GM15510 (cell line): Measurements from ENCODE around the gene ASCC2.

Experiments used
- POLR2A ChIP-seq: IDR thresholded peaks from 3 replicates; pipeline ENCODE4 v1.6.1; 2011; ENCODE audit warnings: borderline replicate concordance; ENCODE audit not compliant: insufficient read length; ENCODE audit errors: extremely low read depth

ASCC2 gene

DNA sequence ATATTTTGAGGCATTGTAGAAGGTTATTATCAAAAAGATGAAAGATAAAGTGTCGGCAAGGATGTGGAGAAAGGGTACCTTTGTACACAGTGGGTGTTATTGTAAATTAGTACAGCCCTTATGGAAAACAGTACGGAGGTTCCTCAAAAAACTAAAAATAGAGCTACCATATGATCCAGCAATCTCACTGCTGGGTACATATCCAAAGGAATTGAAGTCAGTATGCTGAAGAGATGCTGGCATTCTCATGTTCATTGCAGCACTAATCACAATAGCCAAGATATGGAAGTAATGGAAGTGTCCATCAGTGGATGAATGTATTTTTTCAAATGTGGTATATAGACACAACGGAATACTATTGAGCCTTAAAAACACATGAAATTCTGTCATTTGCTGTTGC is 29.8 kb upstream of the ASCC2 start:
- no peak for TF ChIP-seq POLR2A

- TF ChIP-seq POLR2A = no peak
Measured at GRCh38 chr22:29867260-29867659, 29.2 kb upstream of the ASCC2 start.

GRCh38 chr22:29861672-29862297 is 23.7 kb upstream of the ASCC2 start:
- TF ChIP-seq POLR2A = no peak

GRCh38 chr22:29860006-29860766 is 22.1 kb upstream of the ASCC2 start:
- no peak for TF ChIP-seq POLR2A

DNA sequence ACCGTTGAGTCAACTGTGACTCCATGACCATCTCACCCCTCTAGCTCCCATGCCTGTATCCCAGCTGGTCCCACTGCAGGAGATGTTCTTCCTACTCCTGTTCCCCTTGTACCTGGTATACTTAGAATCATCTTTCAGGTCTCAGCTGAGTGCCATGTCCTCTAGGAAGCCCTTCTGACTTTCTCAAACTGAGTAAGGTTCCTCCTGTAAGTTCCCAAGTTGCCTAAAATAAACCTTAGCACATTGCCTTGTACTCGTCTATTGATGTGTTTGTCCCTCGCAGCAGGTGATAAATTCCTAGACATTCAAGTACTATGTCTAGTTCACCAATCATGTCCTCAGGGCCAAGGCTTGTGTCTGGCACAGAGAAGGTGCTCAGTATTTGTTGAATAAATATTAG is 18.4 kb upstream of the ASCC2 start:
- TF ChIP-seq POLR2A = no peak

GRCh38 chr22:29855611-29856181 is 17.6 kb upstream of the ASCC2 start:
- TF ChIP-seq POLR2A = no peak

GRCh38 chr22:29854432-29854831 is 16.4 kb upstream of the ASCC2 start:
- no peak for TF ChIP-seq POLR2A

DNA sequence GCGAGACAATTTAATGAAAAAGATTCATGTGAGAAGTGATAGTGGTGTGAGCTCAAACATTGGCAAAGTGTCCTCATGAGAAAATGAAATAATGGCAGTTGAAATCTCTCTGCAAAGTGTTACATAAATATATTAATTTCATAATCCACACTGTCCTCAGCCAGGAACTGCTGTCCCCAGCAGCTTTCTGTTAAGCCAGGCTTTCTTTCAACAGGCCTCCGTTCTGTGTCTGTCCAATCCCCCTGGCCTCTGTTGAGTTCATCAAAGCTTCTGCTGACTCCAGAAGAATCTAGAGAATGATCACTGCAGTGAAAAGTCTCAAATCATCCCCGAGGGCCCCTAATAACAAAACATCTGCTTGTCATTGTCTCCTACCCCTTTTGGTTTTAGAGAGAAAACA is 10.0 kb upstream of the ASCC2 start:
- TF ChIP-seq POLR2A = no peak

DNA sequence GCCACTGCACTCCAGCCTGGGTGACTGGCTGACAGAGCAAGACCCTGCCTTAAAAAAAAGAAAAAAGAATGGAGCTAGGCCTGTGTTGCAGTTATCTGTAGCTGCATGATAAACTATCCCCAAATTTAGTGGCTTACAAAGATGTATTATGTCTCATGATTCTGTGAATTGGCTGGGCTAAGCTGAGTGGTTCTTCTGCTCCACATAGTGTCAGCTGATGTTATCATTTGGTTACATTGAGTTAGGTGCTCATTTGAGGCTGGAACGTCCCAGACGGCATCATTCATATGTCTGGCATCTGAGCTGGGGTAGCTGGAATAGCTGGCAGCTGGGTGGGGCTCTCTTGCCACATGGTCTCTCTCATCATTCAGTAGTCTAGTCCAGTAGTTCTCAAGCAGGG is 8.2 kb upstream of the ASCC2 start:
- TF ChIP-seq POLR2A = no peak

GRCh38 chr22:29842740-29843139 is 4.7 kb upstream of the ASCC2 start:
- no peak for TF ChIP-seq POLR2A

- no peak for TF ChIP-seq POLR2A
Measured at GRCh38 chr22:29842172-29842571, 4.1 kb upstream of the ASCC2 start.

DNA sequence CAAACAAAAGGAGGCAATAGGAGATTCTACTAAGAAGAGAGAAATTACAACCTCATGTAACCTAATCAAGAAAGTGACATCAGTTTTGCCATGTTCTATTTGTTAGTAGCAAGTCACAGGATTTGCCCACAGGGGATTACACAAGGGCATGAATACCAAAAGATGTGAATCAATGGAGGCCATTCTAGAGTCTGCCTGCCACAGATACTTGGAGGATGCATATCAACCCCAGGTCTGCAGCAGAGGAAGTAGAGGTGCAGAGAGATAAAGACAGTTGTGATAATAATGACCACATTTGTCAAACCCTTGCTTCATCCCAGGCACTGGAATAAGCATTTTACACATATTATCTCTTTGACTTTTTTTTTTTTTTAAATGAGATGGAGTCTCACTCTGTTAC is 2.4 kb upstream of the ASCC2 start:
- TF ChIP-seq POLR2A = no peak

GRCh38 chr22:29839039-29839438 is 965 bp upstream of the ASCC2 start:
- TF ChIP-seq POLR2A = no peak

DNA sequence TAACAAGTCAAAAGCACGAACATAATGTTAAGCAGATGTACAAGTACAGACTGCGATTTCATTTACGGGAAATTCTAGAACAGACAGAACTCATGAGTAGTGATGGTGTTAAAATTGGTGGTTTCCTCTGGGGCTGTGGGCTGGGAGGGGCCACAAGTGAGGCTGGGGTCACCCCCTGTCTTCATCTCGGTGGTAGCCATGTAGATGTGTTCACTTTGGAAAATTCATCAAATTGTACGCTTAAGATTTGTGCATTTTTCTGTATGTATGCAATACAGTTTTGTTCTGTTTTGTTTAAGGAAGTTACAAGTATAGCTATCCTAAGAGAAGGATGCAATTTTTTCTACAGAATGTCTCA is 504 bp upstream of the ASCC2 start:
- TF ChIP-seq POLR2A = no peak

GRCh38 chr22:29834046-29834445 is 4.0 kb downstream of the ASCC2 start:
- TF ChIP-seq POLR2A = no peak

DNA sequence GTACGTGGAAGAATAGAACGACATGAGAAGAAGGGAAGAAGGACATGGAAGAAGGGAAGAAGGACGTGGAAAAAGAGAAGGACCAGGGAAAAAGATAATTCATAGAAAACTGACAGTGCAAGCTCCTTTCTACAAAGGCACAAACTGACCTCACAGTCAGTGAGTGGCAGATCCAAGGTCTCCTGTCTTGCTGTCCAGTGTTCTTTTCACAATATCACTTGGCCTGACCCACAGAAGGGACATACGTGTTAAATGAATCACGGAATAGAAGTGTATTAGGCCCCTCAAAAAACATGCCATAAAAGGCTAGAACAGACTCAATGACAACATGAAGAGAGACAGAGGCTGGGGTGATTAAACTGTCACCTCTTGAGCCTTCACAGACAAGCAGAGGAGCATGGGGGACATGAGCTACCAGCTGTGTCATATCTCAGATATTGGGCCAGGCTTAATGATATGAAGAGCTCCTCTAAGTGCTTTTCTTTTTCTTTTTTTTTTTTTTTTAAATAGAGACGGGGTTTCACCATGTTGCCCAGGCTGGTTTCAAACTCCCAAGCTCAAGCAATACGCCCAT is 4.6 kb downstream of the ASCC2 start:
- no peak for TF ChIP-seq POLR2A
